Hematopoietic multipotent progenitor cell treated with erythropoietin and hydrocortisone succinate and interleukin-3 and kit ligand, for 15 days (in vitro differentiated cells): ENCODE results near the gene BIN2.
"Not testable (repeated sequence)": the region's sequence is repeated elsewhere in the genome, so short reads cannot be mapped to it uniquely, and the experiment has no call there.

Source experiments
- DNase-seq: peaks from one replicate; pipeline ENCODE4 v3.0.0-alpha.2; 2015; ENCODE audit warnings: low spot score

BIN2 gene

DNA sequence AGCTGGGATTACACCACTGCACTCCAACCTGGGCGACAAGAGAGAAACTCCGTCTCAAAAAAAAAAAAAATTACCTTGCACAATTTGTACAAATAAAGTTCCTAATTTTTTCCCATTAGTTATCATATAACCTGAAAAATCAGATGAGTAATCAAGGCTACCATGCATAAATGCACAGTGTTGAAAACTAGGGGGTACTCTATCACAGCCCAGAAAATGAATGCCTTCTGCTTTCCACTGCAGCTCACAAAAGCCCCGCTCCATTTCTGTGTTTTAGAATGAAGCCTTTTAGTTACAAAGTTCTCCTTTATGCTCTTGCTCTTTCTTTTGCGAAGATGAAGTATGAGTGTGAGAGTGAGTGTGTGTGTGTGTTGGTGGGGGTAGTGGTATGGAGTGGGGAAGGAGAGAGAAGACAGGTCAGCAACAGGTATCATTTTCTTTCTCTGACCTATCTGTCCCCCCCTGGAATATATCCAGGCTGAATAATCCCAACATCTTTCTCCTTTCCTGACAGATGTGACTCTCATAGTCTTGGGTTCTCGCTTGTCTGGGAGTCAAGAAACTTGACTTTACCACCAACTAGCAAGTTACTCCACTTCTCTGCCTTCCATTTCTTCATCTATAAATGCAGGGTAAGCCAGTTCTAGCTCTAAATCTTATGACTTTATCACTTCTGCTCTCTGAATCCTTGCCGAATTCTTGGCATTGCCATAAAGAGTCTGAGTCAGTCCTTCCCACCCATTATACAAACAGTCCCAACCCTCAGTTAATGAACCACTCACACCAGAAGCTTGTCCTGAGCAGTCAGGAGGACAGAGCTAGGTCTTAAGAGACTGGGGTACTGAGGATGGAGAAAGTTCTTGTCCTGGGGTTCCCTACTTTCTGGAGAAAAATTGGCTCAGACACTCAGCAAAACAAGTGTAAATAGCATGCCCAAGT lies 16.1 kb downstream of the BIN2 start:
- DNase-seq = no peak

DNA sequence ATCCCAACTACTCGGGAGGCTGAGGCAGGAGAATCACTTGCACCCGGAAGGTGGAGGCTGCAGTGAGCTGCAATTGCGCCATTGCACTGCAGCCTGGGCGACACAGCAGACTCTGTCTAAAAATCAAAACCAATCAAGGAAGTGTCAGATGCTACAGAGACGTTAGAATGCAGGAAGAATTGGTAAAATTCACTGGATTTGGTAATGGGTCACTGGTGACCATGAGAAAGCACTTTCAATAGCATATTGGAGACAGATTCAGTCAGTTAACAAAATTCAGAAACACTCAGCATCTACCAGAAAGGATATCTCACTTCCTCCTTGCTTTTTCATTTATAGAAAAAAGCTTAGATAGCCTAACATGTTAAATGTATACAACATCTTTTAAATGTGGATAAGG lies 17.5 kb downstream of the BIN2 start:
- DNase-seq = no peak

DNA sequence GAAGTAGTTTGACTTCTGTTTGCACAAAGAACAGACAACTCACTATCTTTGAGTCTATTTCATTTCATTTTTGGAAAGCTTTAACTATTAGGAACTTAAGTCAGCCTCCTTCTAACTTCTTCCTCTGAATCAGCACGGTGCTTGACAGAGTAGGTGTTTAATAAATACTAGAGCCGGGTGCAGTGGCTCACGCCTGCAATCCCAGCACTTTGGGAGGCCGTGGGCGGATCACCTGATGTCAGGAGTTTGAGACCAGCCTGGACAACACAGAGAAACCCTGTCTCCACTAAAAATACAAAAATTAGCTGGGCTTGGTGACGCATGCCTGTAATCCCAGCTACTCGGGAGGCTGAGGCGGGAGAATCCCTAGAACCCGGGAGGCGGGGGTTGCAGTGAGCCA lies 23.2 kb downstream of the BIN2 start:
- not testable (repeated sequence) for DNase-seq

DNA sequence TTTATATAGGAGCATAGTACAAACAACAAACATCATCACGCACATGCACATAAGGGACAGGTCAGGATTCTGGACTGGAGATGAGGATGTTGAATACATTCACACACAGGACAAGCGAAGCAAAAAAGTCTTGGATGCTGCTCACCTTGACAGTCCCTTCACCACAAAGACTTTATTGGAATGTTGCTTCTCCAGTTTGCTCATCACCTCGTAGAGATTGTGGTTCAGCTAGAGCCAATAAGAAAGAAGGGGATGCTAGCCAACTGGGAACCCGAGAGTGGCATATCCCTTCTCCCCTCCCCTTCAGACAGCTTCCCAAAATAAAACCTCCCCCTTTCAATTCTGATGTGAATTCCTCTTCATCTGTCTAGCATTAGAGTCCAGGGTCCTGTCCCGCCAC lies 28.3 kb downstream of the BIN2 start:
- DNase-seq = no peak

DNA sequence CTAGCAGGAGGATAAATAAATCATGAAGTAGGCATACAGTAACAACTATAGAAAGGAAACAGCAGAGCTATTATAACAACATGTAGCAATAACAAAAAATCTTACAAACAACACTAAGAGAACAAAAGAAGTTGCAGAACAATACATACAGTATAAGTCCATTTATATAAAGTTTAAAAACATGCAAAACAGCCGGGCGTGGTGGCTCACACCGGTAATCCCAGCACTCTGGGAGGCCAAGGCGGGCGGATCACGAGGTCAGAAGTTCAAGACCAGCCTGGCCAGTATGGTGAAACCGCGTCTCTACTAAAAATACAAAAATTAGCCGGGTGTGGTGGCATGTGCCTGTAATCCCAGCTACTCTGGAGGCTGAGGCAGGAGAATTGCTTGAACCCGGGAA lies 29.9 kb downstream of the BIN2 start:
- not testable (repeated sequence) for DNase-seq

DNA sequence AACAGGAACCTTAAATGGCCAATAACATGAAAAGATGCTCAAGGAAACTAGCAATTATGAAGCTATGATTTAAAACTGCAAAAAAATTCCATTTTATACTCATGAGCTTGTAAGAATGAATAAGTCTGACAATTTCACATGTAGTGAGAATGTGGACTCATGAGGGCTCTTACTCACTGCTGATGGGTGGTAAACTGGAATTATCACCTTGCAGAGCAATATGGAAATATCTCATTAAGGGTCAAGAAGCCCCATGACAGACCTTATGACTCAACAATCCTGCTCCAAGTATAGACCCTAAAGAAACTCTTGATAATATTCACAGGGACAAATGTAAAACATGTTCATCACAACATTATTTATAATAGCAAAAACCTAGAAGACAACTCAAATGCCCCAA lies 30.3 kb downstream of the BIN2 start:
- no peak for DNase-seq

DNA sequence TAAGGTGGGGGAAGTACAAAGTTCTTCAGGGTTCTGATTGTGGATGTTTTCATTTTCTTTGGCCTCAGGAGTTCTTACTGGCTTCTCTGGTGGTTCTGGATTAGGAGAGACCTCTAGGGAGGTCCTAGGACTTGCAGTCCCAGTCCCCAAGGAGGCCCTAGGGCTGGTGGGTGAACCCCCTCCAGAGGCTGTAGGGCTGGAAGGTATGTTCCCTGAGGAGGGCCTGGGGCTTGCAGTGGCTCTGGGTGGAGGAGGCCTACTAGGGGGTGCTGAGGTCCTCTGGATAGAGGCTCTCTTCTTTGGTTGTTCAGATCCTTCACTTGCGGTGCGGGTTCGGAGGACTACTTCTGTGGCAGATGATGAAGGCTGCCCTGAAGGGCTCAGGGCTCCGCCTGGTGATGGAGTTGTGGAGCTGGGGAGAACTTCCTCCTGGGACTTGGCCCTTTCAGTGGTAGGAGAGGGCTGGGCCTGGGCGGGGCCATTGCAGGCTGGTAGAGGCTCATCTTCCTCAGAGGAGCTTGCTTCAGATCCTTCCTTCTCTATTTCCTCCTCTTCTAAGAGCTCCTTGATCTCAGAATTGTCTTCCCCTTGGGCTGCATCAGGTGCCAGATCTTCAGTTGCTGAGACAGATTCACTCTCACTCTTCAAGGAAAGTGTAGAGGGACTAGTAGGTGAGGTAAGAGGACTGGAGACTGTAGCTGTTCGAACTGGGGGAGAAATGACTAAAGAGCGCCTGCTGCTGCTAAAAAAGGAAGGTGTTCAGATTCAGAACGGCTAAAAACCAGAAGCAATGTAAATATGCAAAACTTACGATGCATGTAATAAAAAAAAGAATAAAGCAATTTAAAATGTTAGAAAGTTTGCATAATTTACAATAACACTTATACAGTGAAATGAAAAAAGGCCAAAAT lies 32.1 kb downstream of the BIN2 start:
- not testable (repeated sequence) for DNase-seq

DNA sequence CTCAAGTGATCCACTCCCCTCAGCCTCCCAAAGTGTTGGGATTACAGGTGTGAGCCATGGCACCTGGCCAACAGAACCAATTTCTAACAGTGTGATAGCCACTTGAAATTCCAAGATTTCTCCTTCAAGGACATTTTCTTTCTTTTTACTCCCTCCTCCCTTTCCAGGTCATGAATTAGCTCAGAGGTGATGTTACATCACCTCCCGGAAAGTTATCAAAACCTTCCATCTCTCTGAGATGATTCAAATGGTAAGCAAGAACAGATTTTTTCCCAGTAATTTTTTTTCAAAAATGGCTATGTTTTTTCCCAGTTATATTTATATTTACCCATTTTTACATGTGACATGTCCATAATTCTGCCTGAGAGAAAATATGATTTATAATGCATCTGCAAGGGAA lies 38.1 kb downstream of the BIN2 start:
- DNase-seq = no peak

DNA sequence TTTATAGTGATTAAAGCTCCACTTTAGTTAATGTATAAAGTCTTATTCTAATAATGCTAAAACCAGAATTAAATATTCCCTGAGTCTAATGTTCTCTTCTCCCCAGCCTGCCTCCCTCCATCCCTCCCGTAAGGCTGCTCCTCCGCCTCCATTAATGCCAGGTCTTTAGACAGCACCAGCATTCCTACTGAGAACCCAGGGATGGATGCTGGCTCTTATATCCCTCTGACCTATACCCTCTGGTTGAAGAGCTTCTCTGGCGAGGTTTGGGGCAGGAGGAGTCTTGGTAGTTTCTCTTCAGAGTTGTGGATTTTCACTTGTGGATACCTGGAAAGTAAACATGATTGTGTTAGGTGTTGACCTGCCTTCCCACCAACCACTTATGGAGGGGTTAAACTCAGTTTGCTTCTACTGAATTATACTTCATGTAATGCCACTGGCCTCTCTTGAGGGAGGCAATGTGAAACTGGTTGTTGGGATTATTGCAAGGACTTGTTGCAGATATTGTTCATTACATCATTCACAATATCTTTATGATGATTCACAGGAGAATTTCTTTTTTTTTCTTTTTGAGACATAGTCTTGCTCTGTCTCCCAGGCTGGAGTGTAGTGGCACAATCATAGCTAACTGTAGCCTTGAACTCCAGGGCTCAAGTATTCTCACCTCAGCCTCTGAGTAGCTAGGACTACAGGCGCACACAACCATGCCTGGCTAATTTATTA lies 42.6 kb downstream of the BIN2 start:
- DNase-seq = no peak

DNA sequence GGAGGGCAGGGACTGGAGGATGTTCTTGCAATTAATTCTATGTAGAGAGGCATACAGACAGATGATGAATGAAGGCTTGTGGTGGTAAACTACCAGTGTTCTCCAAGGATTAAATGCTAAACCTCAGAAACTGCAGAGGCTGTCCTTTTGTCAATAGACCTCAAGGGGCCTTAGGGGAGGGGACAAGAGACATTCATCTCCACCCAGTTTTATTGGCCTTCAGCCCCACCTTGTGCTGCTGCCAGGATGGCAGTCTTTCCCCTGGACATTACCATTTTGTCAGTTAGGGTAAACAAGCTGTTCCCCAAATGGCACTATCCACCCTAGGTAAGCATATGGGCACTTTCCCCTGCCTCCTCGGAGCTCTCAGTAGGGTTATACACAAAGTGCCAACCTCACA lies 48.9 kb downstream of the BIN2 start:
- no peak for DNase-seq

DNA sequence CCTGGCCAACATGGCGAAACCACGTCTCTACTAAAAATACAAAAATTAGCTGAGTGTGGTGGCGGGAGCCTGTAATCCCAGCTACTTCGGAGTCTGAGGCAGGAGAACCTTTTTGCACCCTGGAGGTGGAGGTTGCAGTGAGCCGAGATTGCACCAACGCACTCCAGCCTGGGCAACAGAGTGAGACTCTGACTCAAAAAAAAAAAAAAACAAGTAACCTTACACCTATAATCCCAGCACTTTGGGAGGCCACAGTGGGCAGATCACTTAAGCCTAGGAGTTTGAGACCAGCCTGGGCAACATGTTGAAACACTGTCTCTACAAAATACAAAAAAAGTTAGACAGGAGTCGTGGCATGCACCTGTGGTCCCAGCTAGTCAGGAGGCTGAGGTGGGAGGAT lies 51.2 kb downstream of the BIN2 start:
- not testable (repeated sequence) for DNase-seq

DNA sequence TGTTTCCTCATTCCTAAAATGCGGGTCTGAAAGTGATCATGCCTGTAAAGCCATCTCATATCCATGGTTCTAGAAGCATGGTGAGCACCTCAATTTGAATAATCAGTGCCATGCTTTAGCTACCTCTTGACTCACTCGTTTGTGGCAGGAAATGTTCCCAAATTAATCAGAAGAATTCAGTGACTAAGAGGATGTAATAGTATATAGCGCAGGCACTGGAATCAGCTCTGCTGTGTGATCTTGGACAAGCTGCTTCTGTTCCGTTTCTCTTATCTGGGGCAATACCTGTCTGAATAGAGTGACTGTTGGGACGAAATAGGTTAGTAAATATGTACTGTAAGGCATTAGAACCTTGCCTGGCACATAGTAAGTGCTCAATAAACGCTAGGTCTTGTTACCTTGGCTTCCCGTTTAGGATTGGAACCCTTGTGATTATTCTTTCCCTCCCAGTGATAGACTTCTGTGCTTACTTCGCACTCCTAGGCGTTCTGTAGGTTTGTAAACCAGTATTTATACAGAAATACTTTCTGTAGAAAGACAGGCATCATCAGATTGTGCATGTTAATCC lies 52.9 kb downstream of the BIN2 start:
- no peak for DNase-seq

DNA sequence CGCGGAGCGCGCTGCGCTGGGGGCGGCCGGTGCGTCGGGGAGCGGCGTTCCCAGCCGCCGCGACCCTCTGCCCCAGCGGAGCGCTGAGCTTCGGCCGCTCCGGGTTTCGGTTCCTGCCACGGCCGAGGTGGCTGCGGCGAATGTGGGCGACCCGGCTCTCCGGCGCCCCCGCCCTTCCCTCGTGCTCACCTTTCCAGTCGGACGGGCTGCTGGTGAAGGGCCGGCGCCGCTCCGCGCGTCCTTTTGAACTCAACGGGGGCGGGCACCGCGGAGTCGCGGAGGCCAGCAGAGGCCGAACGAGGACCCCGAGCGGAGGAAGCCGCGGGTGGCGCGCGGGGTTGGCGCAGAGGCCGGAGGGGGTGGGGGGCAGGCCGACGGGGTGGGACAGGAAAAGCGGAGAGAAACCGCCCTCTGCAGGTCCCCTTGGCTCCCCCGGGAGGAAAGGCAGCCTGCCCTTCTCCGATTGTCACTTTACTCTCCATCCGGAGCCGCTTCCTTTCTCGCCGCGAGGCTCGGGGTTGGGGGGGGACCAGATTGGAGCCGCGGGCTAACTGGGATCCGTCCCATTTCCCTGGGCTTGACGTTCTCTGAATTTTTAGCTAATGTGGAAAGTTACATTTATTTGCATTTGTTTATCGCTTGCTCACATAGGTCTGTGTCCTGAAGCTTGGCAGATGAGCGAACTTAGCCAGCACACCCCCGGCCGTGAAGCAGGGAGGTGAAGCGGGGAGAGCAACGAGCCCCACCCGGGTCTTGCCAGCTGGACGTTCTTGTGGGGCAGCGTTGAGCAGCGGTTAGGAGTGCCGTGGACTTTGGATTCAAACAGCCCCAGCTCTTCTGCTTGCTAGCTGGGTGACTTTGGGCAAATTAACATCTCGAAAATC lies 53.7 kb downstream of the BIN2 start, which contains the start of gene SMAGP:
Gene SMAGP, minus strand, starts transcription at position 349 of the 884 bp plus-strand sequence. CDS start 1,137 bp downstream, outside the sequence.
- no peak for DNase-seq

DNA sequence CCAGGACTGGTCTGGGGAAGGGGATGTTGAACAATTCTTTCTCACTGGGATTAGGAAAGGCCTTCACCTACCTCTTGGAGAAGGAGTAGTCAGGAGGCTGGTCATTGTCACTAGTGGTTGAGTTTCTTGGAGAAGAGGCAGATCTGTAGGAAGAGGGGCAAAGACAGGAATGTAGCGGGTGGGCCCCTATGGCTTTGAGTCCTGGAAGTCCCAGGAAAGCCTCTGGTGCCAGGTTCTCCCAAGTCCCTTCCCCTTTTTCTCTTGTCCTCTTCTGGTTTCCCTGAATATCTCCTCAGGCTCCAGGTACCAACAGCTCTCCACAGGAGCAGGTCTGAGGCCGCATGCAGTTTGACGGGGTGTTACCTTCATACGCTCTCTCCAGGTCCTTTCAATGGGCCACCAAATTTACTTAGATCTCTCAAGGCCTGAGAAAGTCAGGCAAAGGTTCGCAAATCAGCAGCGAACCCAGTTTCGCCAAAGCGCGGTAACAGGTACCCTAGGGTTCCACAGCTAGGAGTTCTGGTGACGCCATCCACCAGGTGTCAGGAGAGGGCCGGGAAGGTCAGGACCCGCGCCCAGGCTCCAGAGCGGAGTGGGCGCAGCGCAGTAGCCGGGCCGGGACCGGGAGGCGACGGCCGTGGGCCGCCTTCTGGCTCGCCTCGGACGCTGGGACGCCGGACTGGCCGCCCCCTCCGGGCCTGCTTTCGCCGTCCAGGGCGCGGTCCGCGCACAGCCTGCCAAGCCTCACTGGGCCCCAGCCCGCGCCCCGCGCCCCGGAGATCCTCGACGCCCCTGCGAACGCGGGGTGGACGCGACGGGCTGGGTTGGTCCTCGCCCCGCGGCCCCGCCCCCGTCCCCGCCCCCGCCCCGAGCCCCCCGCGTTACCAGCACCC lies 54.6 kb downstream of the BIN2 start:
- DNase-seq = peak; percentile 20

DNA sequence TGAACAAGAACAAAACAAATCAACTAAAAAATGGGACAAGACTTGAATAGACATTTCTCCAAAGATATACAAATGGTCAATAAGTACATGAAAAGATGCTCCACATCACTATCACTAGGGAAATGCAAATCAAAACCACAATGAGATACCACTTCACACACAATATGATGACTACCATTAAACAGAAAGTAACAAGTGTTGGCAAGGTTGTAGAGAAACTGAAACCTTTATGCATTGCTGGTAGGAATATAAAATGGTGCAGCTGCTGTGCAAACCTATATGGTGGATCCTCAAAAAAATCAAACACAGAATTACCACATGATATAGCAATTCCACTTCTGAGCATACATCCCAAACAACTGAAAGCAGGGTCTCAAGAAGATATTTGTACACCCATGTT lies 59.0 kb downstream of the BIN2 start:
- DNase-seq = no peak

DNA sequence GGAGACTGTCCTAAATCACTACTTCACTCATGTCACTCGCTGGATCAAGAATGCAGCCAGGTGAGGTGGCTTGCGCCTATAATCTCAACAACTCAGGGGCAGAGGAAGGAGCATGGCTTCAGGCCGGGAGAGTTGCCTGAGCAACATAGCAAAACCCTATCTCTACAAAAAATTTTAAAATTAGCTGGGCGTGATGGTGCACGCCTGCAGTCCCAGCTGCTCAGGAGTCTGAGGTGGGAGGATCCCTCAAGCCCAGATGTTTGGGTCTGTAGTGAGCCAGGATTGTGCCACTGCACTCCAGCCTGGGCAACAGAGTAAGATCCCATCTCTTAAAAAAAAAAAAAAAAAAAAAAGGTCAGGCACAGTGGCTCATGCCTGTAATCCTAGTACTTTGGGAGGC lies 59.7 kb downstream of the BIN2 start:
- no peak for DNase-seq

DNA sequence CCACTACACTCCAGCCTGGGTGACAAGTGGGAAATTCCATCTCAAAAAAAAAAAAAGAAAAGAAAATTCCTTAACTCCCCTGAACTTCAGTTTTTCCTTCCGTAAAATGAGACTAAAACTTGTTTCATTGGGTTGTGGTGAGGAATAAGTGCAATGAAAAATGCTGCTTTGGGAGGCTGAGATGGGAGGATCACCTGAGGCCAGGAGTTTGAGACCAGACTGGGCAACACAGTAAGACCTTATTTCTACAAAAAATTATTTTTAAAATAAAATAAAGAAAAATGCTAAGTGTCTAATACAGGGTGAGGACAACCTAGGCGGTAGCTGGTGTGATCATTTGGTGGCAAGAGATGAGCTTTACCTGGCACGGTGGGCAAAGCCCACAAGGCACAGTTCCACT lies 60.6 kb downstream of the BIN2 start:
- DNase-seq = no peak

DNA sequence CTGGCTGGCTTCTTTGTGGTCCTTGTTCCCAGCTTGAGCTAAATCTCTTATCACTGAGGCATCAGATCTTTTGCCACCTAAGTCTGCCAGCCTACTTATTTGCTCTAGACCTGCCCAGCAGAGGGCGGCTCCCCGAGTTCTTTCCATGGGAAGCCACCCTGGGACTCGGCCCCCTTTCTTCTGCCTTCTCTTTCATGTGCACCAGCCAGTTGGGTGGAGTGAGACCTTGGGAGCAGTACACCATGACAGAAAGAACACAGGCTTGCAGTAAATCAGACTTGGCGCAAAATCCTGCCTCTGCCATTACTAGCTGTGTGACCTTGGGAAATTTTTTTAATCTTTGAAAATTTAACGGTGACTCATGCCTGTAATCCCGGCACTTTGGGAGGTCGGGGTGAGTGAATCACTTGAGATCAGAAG lies 61.2 kb downstream of the BIN2 start:
- peak; percentile 23 for DNase-seq

DNA sequence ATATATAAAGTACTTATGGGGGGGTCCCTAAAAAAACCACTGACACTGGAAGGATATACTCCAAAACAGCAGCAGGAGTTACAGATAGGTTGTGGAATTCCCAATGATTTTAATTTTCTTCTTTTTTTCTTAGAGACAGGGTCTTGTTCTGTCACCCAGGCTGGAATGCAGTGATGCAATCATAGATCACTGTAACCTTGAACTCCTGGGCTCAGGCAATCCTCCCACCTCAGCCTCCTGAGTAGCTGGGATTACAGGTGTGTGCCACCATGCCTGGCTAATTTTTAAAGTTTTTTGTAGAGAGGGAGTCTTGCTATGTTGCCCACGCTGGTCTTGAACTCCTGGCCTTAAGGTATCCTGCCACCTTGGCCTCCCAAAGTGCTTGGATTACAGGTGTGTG lies 64.4 kb downstream of the BIN2 start:
- DNase-seq = not testable (repeated sequence)

DNA sequence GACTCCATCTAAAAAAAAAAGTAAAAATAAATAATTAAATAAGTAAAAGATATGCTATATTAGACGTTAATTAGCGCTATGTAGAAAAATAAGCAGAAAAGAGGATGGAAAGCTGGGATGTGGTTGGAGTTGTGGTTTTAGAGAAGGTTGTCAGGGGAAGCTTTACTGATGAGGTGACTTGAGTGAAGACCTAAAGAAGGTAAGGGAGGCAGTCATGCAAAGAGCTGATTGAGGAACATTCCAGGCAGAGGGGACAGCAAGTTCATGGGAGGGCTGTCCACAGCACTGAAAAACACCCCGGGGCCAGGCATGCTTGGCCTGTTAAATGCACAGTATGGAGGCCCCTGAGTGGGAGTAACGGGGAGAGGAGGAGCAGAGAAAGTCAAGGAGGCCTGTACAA lies 69.4 kb downstream of the BIN2 start:
- no peak for DNase-seq
